IPS-20b (cell line): ENCODE measurements around the gene ACO1.

Source experiments
- H3K27ac ChIP-seq: one replicate; pipeline ENCODE4 v1.5.1; 2013; ENCODE audit warnings: low read length
- H3K27me3 ChIP-seq: 2 replicates; pipeline ENCODE4 v1.6.1; 2013; ENCODE audit warnings: mild to moderate bottlenecking, low read length, inconsistent platforms; ENCODE audit not compliant: insufficient read depth
- H3K36me3 ChIP-seq: 2 replicates; pipeline ENCODE4 v1.6.1; 2013; ENCODE audit warnings: low read depth, mild to moderate bottlenecking, inconsistent platforms, low read length, moderate library complexity; ENCODE audit not compliant: insufficient read depth
- H3K4me1 ChIP-seq: 2 replicates; pipeline ENCODE4 v1.6.1; 2013; ENCODE audit warnings: mild to moderate bottlenecking, control low read depth, inconsistent platforms, low read length, moderate library complexity; ENCODE audit not compliant: insufficient read depth
- H3K4me3 ChIP-seq: 2 replicates; pipeline ENCODE4 v1.5.1; 2013; ENCODE audit warnings: mild to moderate bottlenecking, low read length, inconsistent platforms
- H3K9ac ChIP-seq: 2 replicates; pipeline ENCODE4 v1.6.1; 2013; ENCODE audit warnings: low read depth, mild to moderate bottlenecking, inconsistent platforms, low read length, moderate library complexity
- H3K9me3 ChIP-seq: 2 replicates; pipeline ENCODE4 v1.6.1; 2013; ENCODE audit warnings: mild to moderate bottlenecking, low read depth, low read length, inconsistent platforms; ENCODE audit not compliant: insufficient read depth

Gene ACO1

GRCh38 chr9:32404402-32404801, 20.0 kb downstream of the ACO1 start:
- Histone ChIP-seq H3K27ac (no peak overlapping the region), H3K36me3 (peaks cover 38% of the 10 kb centered on the region), H3K9ac (no peak overlapping the region), H3K9me3 (no peaks in the 10 kb centered on the region), H3K27me3 (no peaks in the 10 kb centered on the region), H3K4me1 (peaks cover 7% of the 10 kb centered on the region; the same call in 1 of the 2 replicates), H3K4me3 (no peak overlapping the region)

- no peaks in the 10 kb centered on the region for H3K27me3 ChIP-seq
- peaks cover 42% of the 10 kb centered on the region for H3K36me3 ChIP-seq
- H3K27ac ChIP-seq = no peak overlapping the region
- no peak overlapping the region for H3K4me3 ChIP-seq
- peaks cover 5% of the 10 kb centered on the region; the same call in 1 of the 2 replicates for H3K4me1 ChIP-seq
- no peak overlapping the region for H3K9ac ChIP-seq
- no peaks in the 10 kb centered on the region for H3K9me3 ChIP-seq
Observed at GRCh38 chr9:32404856-32405255, 20.4 kb downstream of the ACO1 start.

GRCh38 chr9:32405506-32405905, 21.1 kb downstream of the ACO1 start:
- no peaks in the 10 kb centered on the region for H3K9me3 ChIP-seq
- peaks cover 43% of the 10 kb centered on the region for H3K36me3 ChIP-seq
- peaks cover 2% of the 10 kb centered on the region; the same call in 1 of the 2 replicates for H3K4me1 ChIP-seq
- H3K27me3 ChIP-seq = no peaks in the 10 kb centered on the region
- H3K4me3 ChIP-seq = no peak overlapping the region
- no peak overlapping the region for H3K9ac ChIP-seq
- H3K27ac ChIP-seq = no peak overlapping the region

- Histone ChIP-seq H3K27ac (no peak overlapping the region), H3K9me3 (no peaks in the 10 kb centered on the region), H3K9ac (no peak overlapping the region), H3K4me3 (no peak overlapping the region), H3K4me1 (no peaks in the 10 kb centered on the region), H3K36me3 (peaks cover 47% of the 10 kb centered on the region), H3K27me3 (no peaks in the 10 kb centered on the region)
Observed at GRCh38 chr9:32406046-32406445, 21.6 kb downstream of the ACO1 start.

GRCh38 chr9:32411753-32412152, 27.3 kb downstream of the ACO1 start:
- H3K27me3 ChIP-seq = no peaks in the 10 kb centered on the region
- H3K9ac ChIP-seq = no peak overlapping the region
- no peaks in the 10 kb centered on the region for H3K4me1 ChIP-seq
- no peak overlapping the region for H3K4me3 ChIP-seq
- no peaks in the 10 kb centered on the region for H3K9me3 ChIP-seq
- H3K36me3 ChIP-seq = peaks cover 41% of the 10 kb centered on the region
- H3K27ac ChIP-seq = no peak overlapping the region

GRCh38 chr9:32412440-32412839, 28.0 kb downstream of the ACO1 start:
- no peak overlapping the region for H3K4me3 ChIP-seq
- no peaks in the 10 kb centered on the region for H3K4me1 ChIP-seq
- H3K9ac ChIP-seq = no peak overlapping the region
- no peaks in the 10 kb centered on the region for H3K9me3 ChIP-seq
- H3K27ac ChIP-seq = no peak overlapping the region
- H3K27me3 ChIP-seq = no peaks in the 10 kb centered on the region
- H3K36me3 ChIP-seq = peaks cover 37% of the 10 kb centered on the region

DNA sequence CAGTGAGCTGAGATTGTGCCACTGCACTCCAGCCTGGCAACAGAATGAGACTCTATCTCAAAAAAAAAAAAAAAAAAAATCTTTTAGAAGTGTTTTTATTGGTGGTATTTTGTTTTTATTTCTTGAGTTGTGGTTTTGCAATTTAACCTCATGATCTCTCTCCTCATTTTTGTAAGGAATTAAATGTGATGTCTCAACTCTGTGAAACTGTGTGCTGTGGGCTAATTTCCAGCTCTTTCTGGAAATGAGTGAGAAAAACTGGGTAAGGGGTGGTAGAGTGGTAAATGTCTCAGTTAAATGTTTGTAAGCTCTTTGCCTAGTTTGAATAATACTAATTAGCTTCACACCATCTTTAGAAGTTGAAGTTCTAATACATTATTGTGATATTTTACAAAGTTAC, 29.0 kb downstream of the ACO1 start:
- H3K4me1 ChIP-seq = no peaks in the 10 kb centered on the region
- no peak overlapping the region for H3K4me3 ChIP-seq
- no peaks in the 10 kb centered on the region for H3K9me3 ChIP-seq
- H3K9ac ChIP-seq = no peak overlapping the region
- H3K27ac ChIP-seq = no peak overlapping the region
- H3K36me3 ChIP-seq = peaks cover 27% of the 10 kb centered on the region
- H3K27me3 ChIP-seq = no peaks in the 10 kb centered on the region

- Histone ChIP-seq H3K36me3 (peaks cover 16% of the 10 kb centered on the region), H3K9ac (no peak overlapping the region), H3K27me3 (no peaks in the 10 kb centered on the region), H3K4me3 (no peak overlapping the region), H3K27ac (no peak overlapping the region), H3K9me3 (no peaks in the 10 kb centered on the region), H3K4me1 (no peaks in the 10 kb centered on the region)
Observed at GRCh38 chr9:32414856-32415255, 30.4 kb downstream of the ACO1 start.

GRCh38 chr9:32419921-32420320, 35.5 kb downstream of the ACO1 start:
- H3K9ac ChIP-seq = no peak overlapping the region
- no peaks in the 10 kb centered on the region for H3K9me3 ChIP-seq
- H3K27me3 ChIP-seq = no peaks in the 10 kb centered on the region
- H3K4me1 ChIP-seq = no peaks in the 10 kb centered on the region
- H3K4me3 ChIP-seq = no peak overlapping the region
- peaks cover 37% of the 10 kb centered on the region; the same call in 1 of the 2 replicates for H3K36me3 ChIP-seq
- H3K27ac ChIP-seq = no peak overlapping the region

- Histone ChIP-seq H3K9ac (no peak overlapping the region), H3K4me1 (no peaks in the 10 kb centered on the region), H3K36me3 (peaks cover 55% of the 10 kb centered on the region), H3K9me3 (no peaks in the 10 kb centered on the region), H3K4me3 (no peak overlapping the region), H3K27ac (no peak overlapping the region), H3K27me3 (no peaks in the 10 kb centered on the region)
Observed at GRCh38 chr9:32422237-32422806, 37.9 kb downstream of the ACO1 start.

GRCh38 chr9:32423371-32423770, 38.9 kb downstream of the ACO1 start:
- Histone ChIP-seq H3K27me3 (no peaks in the 10 kb centered on the region), H3K27ac (no peak overlapping the region), H3K9me3 (no peaks in the 10 kb centered on the region), H3K9ac (no peak overlapping the region), H3K4me1 (no peaks in the 10 kb centered on the region), H3K4me3 (no peak overlapping the region), H3K36me3 (peaks cover 58% of the 10 kb centered on the region)

DNA sequence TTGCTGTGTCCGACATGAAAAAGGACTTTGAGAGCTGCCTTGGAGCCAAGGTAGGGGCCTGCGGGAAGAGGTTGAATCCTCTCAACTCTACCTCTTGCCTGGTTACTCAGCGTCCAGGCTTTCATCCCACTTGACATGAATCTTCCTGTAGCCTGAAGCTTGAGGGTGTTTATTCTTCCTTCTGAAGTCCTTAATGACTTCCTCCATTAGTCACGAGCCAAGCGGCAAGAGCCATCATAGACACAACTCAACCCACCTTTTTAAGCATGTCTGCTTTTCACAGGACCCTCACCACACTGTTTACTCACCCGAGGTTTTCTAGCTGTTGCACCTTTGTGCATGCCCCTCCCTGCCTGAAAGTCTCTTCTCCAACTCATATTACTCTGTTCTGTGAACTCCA, 40.2 kb downstream of the ACO1 start:
- Histone ChIP-seq H3K27ac (no peak overlapping the region), H3K36me3 (peaks cover 60% of the 10 kb centered on the region), H3K9me3 (no peaks in the 10 kb centered on the region), H3K4me3 (no peak overlapping the region), H3K27me3 (no peaks in the 10 kb centered on the region), H3K4me1 (no peaks in the 10 kb centered on the region), H3K9ac (no peak overlapping the region)
